PC-9 (cell line): ENCODE results near the gene DPP10.

Experiments
- CTCF ChIP-seq: fragments of 200-600 bp; sonication (generic); conservative IDR thresholded peaks from 2 replicates; pipeline ENCODE4 v1.6.1; 2017; ENCODE audit warnings: mixed run types, antibody characterized with exemption, mild to moderate bottlenecking, moderate library complexity
- EZH2 ChIP-seq: fragments of 200-600 bp; sonication (generic); IDR thresholded peaks from 2 replicates; pipeline ENCODE4 v1.8.0; 2017; ENCODE audit warnings: antibody characterized with exemption, low read depth

- TF ChIP-seq CTCF (no peak), EZH2 (no peak)
These were observed 85.0 kb downstream of the DPP10 start for GRCh38 chr2:114527330-114527983.
